ENCODE measurements around the gene NDUFS8.

The NDUFS8 gene

GRCh38 chr11:68057807-68058206 lies 27.3 kb downstream of the NDUFS8 start:
- H3K4me2 ChIP-seq (ENCODE audit: low read length) = no peak overlapping the region
- no peaks in the 10 kb centered on the region for H3K79me1 ChIP-seq (ENCODE audit: low read length)
- H4K8ac ChIP-seq (ENCODE audit: low read depth, low read length) = no peak overlapping the region
- H2AK5ac ChIP-seq (ENCODE audit: low read length) = no peak overlapping the region
- WGBS (ENCODE audit: extremely low coverage, insufficient coverage, low lambda C conversion rate) = no CpG with 5 or more reads among the region's 4 CpGs
- H3K27ac ChIP-seq (ENCODE audit: low read depth, low read length) = no peak overlapping the region
- H3K9ac ChIP-seq (ENCODE audit: low read length) = no peak overlapping the region
- H2BK120ac ChIP-seq (ENCODE audit: low read depth, low read length) = no peak overlapping the region
- no peak overlapping the region for H3K56ac ChIP-seq (ENCODE audit: low read length)
- H2BK5ac ChIP-seq (ENCODE audit: low read length) = no peak overlapping the region
- H3K79me2 ChIP-seq (ENCODE audit: control insufficient read depth, insufficient read depth, low read length) = no peaks in the 10 kb centered on the region
- H3K18ac ChIP-seq (ENCODE audit: low read length) = no peak overlapping the region
- no peaks in the 10 kb centered on the region for H3K27me3 ChIP-seq (ENCODE audit: insufficient read depth, low read length, poor library complexity)
- no peak overlapping the region for H3K4ac ChIP-seq (ENCODE audit: low read depth, low read length)
- DNase-seq = no peak
- H3K36me3 ChIP-seq (ENCODE audit: control insufficient read depth, insufficient read depth, low read length) = peaks cover 11% of the 10 kb centered on the region
- H2BK15ac ChIP-seq (replicated peaks; ENCODE audit: low read depth) = no peak overlapping the region
- H3K23ac ChIP-seq (ENCODE audit: low read length) = no peak overlapping the region
- no peaks in the 10 kb centered on the region for H3K4me1 ChIP-seq (ENCODE audit: control insufficient read depth, low read depth, low read length)
- no peak overlapping the region for H3K4me3 ChIP-seq (ENCODE audit: low read length)
- no peak overlapping the region for H4K5ac ChIP-seq (ENCODE audit: low read length)

- H2AK5ac ChIP-seq (ENCODE audit: low read length) = no peak overlapping the region
- H3K18ac ChIP-seq (ENCODE audit: low read length) = no peak overlapping the region
- H3K79me2 ChIP-seq (ENCODE audit: control insufficient read depth, insufficient read depth, low read length) = no peaks in the 10 kb centered on the region
- no CpG with 5 or more reads among the region's 7 CpGs for WGBS (ENCODE audit: extremely low coverage, insufficient coverage, low lambda C conversion rate)
- no peak overlapping the region for H4K8ac ChIP-seq (ENCODE audit: low read depth, low read length)
- no peak overlapping the region for H3K23ac ChIP-seq (ENCODE audit: low read length)
- no peak overlapping the region for H2BK15ac ChIP-seq (replicated peaks; ENCODE audit: low read depth)
- H3K27me3 ChIP-seq (ENCODE audit: insufficient read depth, low read length, poor library complexity) = no peaks in the 10 kb centered on the region
- H3K9ac ChIP-seq (ENCODE audit: low read length) = no peak overlapping the region
- no peak overlapping the region for H3K27ac ChIP-seq (ENCODE audit: low read depth, low read length)
- no peak overlapping the region for H3K56ac ChIP-seq (ENCODE audit: low read length)
- no peak overlapping the region for H3K4me2 ChIP-seq (ENCODE audit: low read length)
- H3K79me1 ChIP-seq (ENCODE audit: low read length) = no peaks in the 10 kb centered on the region
- peaks cover 13% of the 10 kb centered on the region for H3K36me3 ChIP-seq (ENCODE audit: control insufficient read depth, insufficient read depth, low read length)
- H3K4me3 ChIP-seq (ENCODE audit: low read length) = no peak overlapping the region
- no peak overlapping the region for H4K5ac ChIP-seq (ENCODE audit: low read length)
- no peak overlapping the region for H2BK5ac ChIP-seq (ENCODE audit: low read length)
- H3K4ac ChIP-seq (ENCODE audit: low read depth, low read length) = no peak overlapping the region
- DNase-seq = no peak
- no peaks in the 10 kb centered on the region for H3K4me1 ChIP-seq (ENCODE audit: control insufficient read depth, low read depth, low read length)
- H2BK120ac ChIP-seq (ENCODE audit: low read depth, low read length) = no peak overlapping the region
Observed at GRCh38 chr11:68061508-68061907, 31.0 kb downstream of the NDUFS8 start.

- H2AK5ac ChIP-seq (ENCODE audit: low read length) = no peak overlapping the region
- no peak overlapping the region for H3K18ac ChIP-seq (ENCODE audit: low read length)
- no peak overlapping the region for H2BK5ac ChIP-seq (ENCODE audit: low read length)
- H3K4ac ChIP-seq (ENCODE audit: low read depth, low read length) = no peak overlapping the region
- no peak overlapping the region for H2BK15ac ChIP-seq (replicated peaks; ENCODE audit: low read depth)
- DNase-seq = no peak
- H3K27ac ChIP-seq (ENCODE audit: low read depth, low read length) = no peak overlapping the region
- no peak overlapping the region for H3K23ac ChIP-seq (ENCODE audit: low read length)
- H2BK120ac ChIP-seq (ENCODE audit: low read depth, low read length) = no peak overlapping the region
- no peak overlapping the region for H3K4me3 ChIP-seq (ENCODE audit: low read length)
- no CpG with 5 or more reads among the region's 2 CpGs for WGBS (ENCODE audit: extremely low coverage, insufficient coverage, low lambda C conversion rate)
- no peak overlapping the region for H3K4me2 ChIP-seq (ENCODE audit: low read length)
- H3K9ac ChIP-seq (ENCODE audit: low read length) = no peak overlapping the region
- H4K5ac ChIP-seq (ENCODE audit: low read length) = no peak overlapping the region
- no peak overlapping the region for H3K56ac ChIP-seq (ENCODE audit: low read length)
- peaks cover 20% of the 10 kb centered on the region for H3K36me3 ChIP-seq (ENCODE audit: control insufficient read depth, insufficient read depth, low read length)
- no peaks in the 10 kb centered on the region for H3K4me1 ChIP-seq (ENCODE audit: control insufficient read depth, low read depth, low read length)
- no peaks in the 10 kb centered on the region for H3K79me2 ChIP-seq (ENCODE audit: control insufficient read depth, insufficient read depth, low read length)
- no peak overlapping the region for H4K8ac ChIP-seq (ENCODE audit: low read depth, low read length)
- H3K79me1 ChIP-seq (ENCODE audit: low read length) = no peaks in the 10 kb centered on the region
- H3K27me3 ChIP-seq (ENCODE audit: insufficient read depth, low read length, poor library complexity) = no peaks in the 10 kb centered on the region
Observed at GRCh38 chr11:68064926-68065325, 34.4 kb downstream of the NDUFS8 start.

- Histone ChIP-seq H3K27ac (ENCODE audit: low read depth, low read length) (no peak overlapping the region), H3K36me3 (ENCODE audit: control insufficient read depth, insufficient read depth, low read length) (peaks cover 22% of the 10 kb centered on the region), H3K4me2 (ENCODE audit: low read length) (no peak overlapping the region), H3K4me3 (ENCODE audit: low read length) (no peak overlapping the region), H3K18ac (ENCODE audit: low read length) (no peak overlapping the region), H4K5ac (ENCODE audit: low read length) (no peak overlapping the region), H3K56ac (ENCODE audit: low read length) (no peak overlapping the region), H2BK5ac (ENCODE audit: low read length) (no peak overlapping the region), H3K23ac (ENCODE audit: low read length) (no peak overlapping the region), H3K79me2 (ENCODE audit: control insufficient read depth, insufficient read depth, low read length) (no peaks in the 10 kb centered on the region), H3K4ac (ENCODE audit: low read depth, low read length) (no peak overlapping the region), H2BK15ac (replicated peaks; ENCODE audit: low read depth) (no peak overlapping the region), H2AK5ac (ENCODE audit: low read length) (no peak overlapping the region), H3K9ac (ENCODE audit: low read length) (no peak overlapping the region), H3K4me1 (ENCODE audit: control insufficient read depth, low read depth, low read length) (no peaks in the 10 kb centered on the region), H3K79me1 (ENCODE audit: low read length) (no peaks in the 10 kb centered on the region), H4K8ac (ENCODE audit: low read depth, low read length) (no peak overlapping the region), H3K27me3 (ENCODE audit: insufficient read depth, low read length, poor library complexity) (no peaks in the 10 kb centered on the region), H2BK120ac (ENCODE audit: low read depth, low read length) (no peak overlapping the region)
- DNase-seq = no peak
- no CpG with 5 or more reads among the region's 5 CpGs for WGBS (ENCODE audit: extremely low coverage, insufficient coverage, low lambda C conversion rate)
Observed at GRCh38 chr11:68065841-68066240, 35.4 kb downstream of the NDUFS8 start.

GRCh38 chr11:68066742-68067141 lies 36.3 kb downstream of the NDUFS8 start:
- DNase-seq = no peak
- Histone ChIP-seq H3K36me3 (ENCODE audit: control insufficient read depth, insufficient read depth, low read length) (peaks cover 18% of the 10 kb centered on the region), H3K56ac (ENCODE audit: low read length) (no peak overlapping the region), H3K27ac (ENCODE audit: low read depth, low read length) (no peak overlapping the region), H3K23ac (ENCODE audit: low read length) (no peak overlapping the region), H3K18ac (ENCODE audit: low read length) (no peak overlapping the region), H3K4me3 (ENCODE audit: low read length) (no peak overlapping the region), H3K9ac (ENCODE audit: low read length) (no peak overlapping the region), H3K4ac (ENCODE audit: low read depth, low read length) (no peak overlapping the region), H3K79me2 (ENCODE audit: control insufficient read depth, insufficient read depth, low read length) (no peaks in the 10 kb centered on the region), H3K4me1 (ENCODE audit: control insufficient read depth, low read depth, low read length) (no peaks in the 10 kb centered on the region), H3K79me1 (ENCODE audit: low read length) (no peaks in the 10 kb centered on the region), H2BK15ac (replicated peaks; ENCODE audit: low read depth) (no peak overlapping the region), H2BK120ac (ENCODE audit: low read depth, low read length) (no peak overlapping the region), H2AK5ac (ENCODE audit: low read length) (no peak overlapping the region), H4K8ac (ENCODE audit: low read depth, low read length) (no peak overlapping the region), H3K27me3 (ENCODE audit: insufficient read depth, low read length, poor library complexity) (no peaks in the 10 kb centered on the region), H3K4me2 (ENCODE audit: low read length) (no peak overlapping the region), H2BK5ac (ENCODE audit: low read length) (no peak overlapping the region), H4K5ac (ENCODE audit: low read length) (no peak overlapping the region)
- WGBS (ENCODE audit: extremely low coverage, insufficient coverage, low lambda C conversion rate) = no CpG with 5 or more reads among the region's 3 CpGs

GRCh38 chr11:68067991-68068390 lies 37.5 kb downstream of the NDUFS8 start:
- Histone ChIP-seq H2AK5ac (ENCODE audit: low read length) (no peak overlapping the region), H3K4me1 (ENCODE audit: control insufficient read depth, low read depth, low read length) (no peaks in the 10 kb centered on the region), H2BK120ac (ENCODE audit: low read depth, low read length) (no peak overlapping the region)

More at GRCh38 chr11:68067991-68068390, 37.5 kb downstream of the NDUFS8 start:
- Histone ChIP-seq H2BK15ac (replicated peaks; ENCODE audit: low read depth) (no peak overlapping the region), H4K8ac (ENCODE audit: low read depth, low read length) (no peak overlapping the region), H3K27ac (ENCODE audit: low read depth, low read length) (no peak overlapping the region), H3K79me1 (ENCODE audit: low read length) (no peaks in the 10 kb centered on the region), H3K56ac (ENCODE audit: low read length) (no peak overlapping the region), H3K27me3 (ENCODE audit: insufficient read depth, low read length, poor library complexity) (no peaks in the 10 kb centered on the region), H3K9ac (ENCODE audit: low read length) (no peak overlapping the region), H2BK5ac (ENCODE audit: low read length) (no peak overlapping the region), H3K23ac (ENCODE audit: low read length) (no peak overlapping the region), H3K18ac (ENCODE audit: low read length) (no peak overlapping the region), H3K36me3 (ENCODE audit: control insufficient read depth, insufficient read depth, low read length) (peaks cover 13% of the 10 kb centered on the region), H4K5ac (ENCODE audit: low read length) (no peak overlapping the region), H3K4me2 (ENCODE audit: low read length) (no peak overlapping the region), H3K79me2 (ENCODE audit: control insufficient read depth, insufficient read depth, low read length) (no peaks in the 10 kb centered on the region), H3K4me3 (ENCODE audit: low read length) (no peak overlapping the region), H3K4ac (ENCODE audit: low read depth, low read length) (no peak overlapping the region)
- WGBS (ENCODE audit: extremely low coverage, insufficient coverage, low lambda C conversion rate) = no CpG with 5 or more reads among the region's 5 CpGs
- no peak for DNase-seq
